Measurements from ENCODE around the gene LGALS1. TPM values are rescaled to one million over a fixed set of nuclear protein-coding genes. Genes with fewer than 3 reads are reported as not detected.

Gene LGALS1
- total and polyA plus RNA-seq, 9 of the 15 experiments (the other 6 are each of a cell fraction or from before 2014, with no cell fraction given) = 160 to 800 (median 330) TPM

DNA sequence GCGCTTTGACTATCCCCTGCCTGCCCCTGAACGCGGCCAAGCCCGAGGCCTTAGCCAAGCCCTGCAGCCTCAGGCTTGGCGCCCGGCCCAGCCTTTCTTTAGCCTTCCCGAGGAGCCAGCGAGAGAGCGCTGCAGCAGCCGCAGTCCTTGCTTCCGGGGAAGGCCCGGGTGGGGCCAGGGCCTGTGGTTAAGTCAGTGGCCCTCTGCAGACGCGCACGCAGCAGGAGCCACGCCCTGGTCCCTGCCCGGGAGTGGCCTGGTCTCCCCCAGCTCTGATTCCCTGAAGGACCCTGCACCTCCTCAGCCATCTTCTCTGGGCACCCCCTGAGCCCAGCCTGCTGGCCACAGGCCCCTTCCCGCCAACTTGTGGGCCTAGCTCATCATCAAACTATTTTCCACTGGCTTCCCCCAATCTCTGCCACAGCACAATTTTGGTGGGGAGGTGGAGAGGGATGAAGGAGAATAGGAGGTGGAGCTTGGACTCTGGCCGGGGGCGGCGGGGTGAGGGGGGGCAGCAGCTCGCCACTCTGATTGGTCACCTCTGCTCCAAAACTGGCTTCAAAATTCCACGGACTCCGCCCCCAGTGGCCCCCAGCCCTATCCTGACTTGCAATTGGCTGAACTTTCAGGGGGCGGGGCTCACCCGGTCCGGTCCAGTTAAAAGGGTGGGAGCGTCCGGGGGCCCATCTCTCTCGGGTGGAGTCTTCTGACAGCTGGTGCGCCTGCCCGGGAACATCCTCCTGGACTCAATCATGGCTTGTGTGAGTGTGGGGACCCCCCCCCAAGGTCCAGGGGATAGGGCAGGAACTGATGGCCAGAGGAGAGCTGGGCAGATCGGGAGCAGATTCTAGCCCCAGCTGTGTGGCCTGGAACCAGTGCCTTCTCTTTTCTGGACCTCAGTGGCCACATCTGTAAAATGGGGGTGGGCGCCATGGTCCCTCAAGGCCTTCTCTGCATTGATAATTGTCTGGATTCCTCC is at the start of gene LGALS1 (continued):
- TF ChIP-seq, protein P1, sequence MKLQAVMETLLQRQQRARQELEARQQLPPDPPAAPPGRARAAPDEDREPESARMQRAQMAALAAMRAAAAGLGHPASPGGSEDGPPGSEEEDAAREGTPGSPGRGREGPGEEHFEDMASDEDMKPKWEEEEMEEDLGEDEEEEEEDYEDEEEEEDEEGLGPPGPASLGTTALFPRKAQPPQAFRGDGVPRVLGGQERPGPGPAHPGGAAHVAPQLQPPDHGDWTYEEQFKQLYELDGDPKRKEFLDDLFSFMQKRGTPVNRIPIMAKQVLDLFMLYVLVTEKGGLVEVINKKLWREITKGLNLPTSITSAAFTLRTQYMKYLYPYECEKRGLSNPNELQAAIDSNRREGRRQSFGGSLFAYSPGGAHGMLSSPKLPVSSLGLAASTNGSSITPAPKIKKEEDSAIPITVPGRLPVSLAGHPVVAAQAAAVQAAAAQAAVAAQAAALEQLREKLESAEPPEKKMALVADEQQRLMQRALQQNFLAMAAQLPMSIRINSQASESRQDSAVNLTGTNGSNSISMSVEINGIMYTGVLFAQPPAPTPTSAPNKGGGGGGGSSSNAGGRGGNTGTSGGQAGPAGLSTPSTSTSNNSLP (IDR thresholded peaks at IDR 0.05; ENCODE audit: borderline replicate concordance, low read depth, low read length) = no peak
- no peak for TF ChIP-seq MTA1 (IDR thresholded peaks at IDR 0.05; ENCODE audit: borderline replicate concordance)
- TF ChIP-seq EWSR1 (IDR thresholded peaks at IDR 0.05; ENCODE audit: borderline replicate concordance, low read depth, partially characterized antibody) = no peak
- no peak for TF ChIP-seq CBX8 (IDR thresholded peaks at IDR 0.05; ENCODE audit: borderline replicate concordance, extremely low read depth, low read depth, low read length, poor library complexity, severe bottlenecking)
- TF ChIP-seq TFAM (CRISPR knock-in tag; conservative IDR thresholded peaks at IDR 0.05) = no peak
- no peak for TF ChIP-seq ZNF212 (CRISPR knock-in tag; IDR thresholded peaks at IDR 0.05)
- TF ChIP-seq ZNF76 (CRISPR knock-in tag; IDR thresholded peaks at IDR 0.05; ENCODE audit: borderline replicate concordance) = no peak
- no peak for TF ChIP-seq ZNF717 (CRISPR knock-in tag; IDR thresholded peaks at IDR 0.05)
- peak; percentile 84 for TF ChIP-seq ADNP (tag; IDR thresholded peaks at IDR 0.05)
- peak; percentile 60; the same call in 1 of the 2 replicates for TF ChIP-seq MECOM (CRISPR knock-in tag; IDR thresholded peaks at IDR 0.05)
- no peak for TF ChIP-seq KLF13 (tag; IDR thresholded peaks at IDR 0.05; ENCODE audit: borderline replicate concordance, low read depth)
- TF ChIP-seq FOS (IDR thresholded peaks at IDR 0.05; ENCODE audit: extremely low read depth, insufficient read length) = peak; percentile 47
- no peak for TF ChIP-seq MTF1 (CRISPR knock-in tag; IDR thresholded peaks at IDR 0.05; ENCODE audit: borderline replicate concordance)
- TF ChIP-seq SIN3B (IDR thresholded peaks at IDR 0.05; ENCODE audit: low read depth) = no peak
- peak; percentile 64 for TF ChIP-seq CREM (IDR thresholded peaks at IDR 0.05; ENCODE audit: low read depth)
- TF ChIP-seq HDAC8 (tag; IDR thresholded peaks at IDR 0.05) = no peak
- no peak for TF ChIP-seq ZNF41 (CRISPR knock-in tag; conservative IDR thresholded peaks at IDR 0.05)
- no peak for TF ChIP-seq ZNF584 (CRISPR knock-in tag; IDR thresholded peaks at IDR 0.05; ENCODE audit: low read depth)
- TF ChIP-seq, protein P2, sequence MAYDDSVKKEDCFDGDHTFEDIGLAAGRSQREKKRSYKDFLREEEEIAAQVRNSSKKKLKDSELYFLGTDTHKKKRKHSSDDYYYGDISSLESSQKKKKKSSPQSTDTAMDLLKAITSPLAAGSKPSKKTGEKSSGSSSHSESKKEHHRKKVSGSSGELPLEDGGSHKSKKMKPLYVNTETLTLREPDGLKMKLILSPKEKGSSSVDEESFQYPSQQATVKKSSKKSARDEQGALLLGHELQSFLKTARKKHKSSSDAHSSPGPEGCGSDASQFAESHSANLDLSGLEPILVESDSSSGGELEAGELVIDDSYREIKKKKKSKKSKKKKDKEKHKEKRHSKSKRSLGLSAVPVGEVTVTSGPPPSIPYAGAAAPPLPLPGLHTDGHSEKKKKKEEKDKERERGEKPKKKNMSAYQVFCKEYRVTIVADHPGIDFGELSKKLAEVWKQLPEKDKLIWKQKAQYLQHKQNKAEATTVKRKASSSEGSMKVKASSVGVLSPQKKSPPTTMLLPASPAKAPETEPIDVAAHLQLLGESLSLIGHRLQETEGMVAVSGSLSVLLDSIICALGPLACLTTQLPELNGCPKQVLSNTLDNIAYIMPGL (CRISPR knock-in tag; IDR thresholded peaks at IDR 0.05) = no peak
- no peak for TF ChIP-seq CC2D1A (IDR thresholded peaks at IDR 0.05)
- TF ChIP-seq MAZ (CRISPR knock-in tag; conservative IDR thresholded peaks at IDR 0.05 in 1 of 2, IDR thresholded peaks at IDR 0.05 in 1 of 2) = peak; percentile 47 to 62; a peak in 2 of 4 replicates
- TF ChIP-seq NCOA1 (IDR thresholded peaks at IDR 0.05; ENCODE audit: low read depth) = no peak
- TF ChIP-seq, protein P3, sequence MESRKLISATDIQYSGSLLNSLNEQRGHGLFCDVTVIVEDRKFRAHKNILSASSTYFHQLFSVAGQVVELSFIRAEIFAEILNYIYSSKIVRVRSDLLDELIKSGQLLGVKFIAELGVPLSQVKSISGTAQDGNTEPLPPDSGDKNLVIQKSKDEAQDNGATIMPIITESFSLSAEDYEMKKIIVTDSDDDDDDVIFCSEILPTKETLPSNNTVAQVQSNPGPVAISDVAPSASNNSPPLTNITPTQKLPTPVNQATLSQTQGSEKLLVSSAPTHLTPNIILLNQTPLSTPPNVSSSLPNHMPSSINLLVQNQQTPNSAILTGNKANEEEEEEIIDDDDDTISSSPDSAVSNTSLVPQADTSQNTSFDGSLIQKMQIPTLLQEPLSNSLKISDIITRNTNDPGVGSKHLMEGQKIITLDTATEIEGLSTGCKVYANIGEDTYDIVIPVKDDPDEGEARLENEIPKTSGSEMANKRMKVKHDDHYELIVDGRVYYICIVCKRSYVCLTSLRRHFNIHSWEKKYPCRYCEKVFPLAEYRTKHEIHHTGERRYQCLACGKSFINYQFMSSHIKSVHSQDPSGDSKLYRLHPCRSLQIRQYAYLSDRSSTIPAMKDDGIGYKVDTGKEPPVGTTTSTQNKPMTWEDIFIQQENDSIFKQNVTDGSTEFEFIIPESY (CRISPR knock-in tag; IDR thresholded peaks at IDR 0.05) = no peak

Data from K562 (cell line).